ENCODE data around the gene ZNF594. TPM values are rescaled to one million over a fixed set of nuclear protein-coding genes. Genes with fewer than 3 reads are reported as not detected.
"Not testable (repeated sequence)": the region's sequence is repeated elsewhere in the genome, so short reads cannot be mapped to it uniquely, and the experiment has no call there.

The ZNF594 gene
- total and polyA plus RNA-seq, 2 experiments from 2014 or later: 3.1 to 6.2 TPM

GRCh38 chr17:5164436-5164835 lies 27.2 kb downstream of the ZNF594 start:
- 66 to 75% methylated on average over 6 of the region's 6 CpGs for WGBS, 2 experiments (ENCODE audit: low coverage in 1 of 2, low lambda C conversion rate in 2 of 2, missing lambda C conversion rate in 2 of 2)

GRCh38 chr17:5161793-5162192 lies 29.9 kb downstream of the ZNF594 start:
- H3K9me2 ChIP-seq (ENCODE audit: insufficient read depth); H3K36me3 ChIP-seq (ENCODE audit: low read depth); in situ Hi-C loops (cut with MboI); H2AFZ ChIP-seq; H3K27ac ChIP-seq; H3K4me3 ChIP-seq; H4K20me1 ChIP-seq (ENCODE audit: insufficient read depth); H3K79me2 ChIP-seq (ENCODE audit: insufficient read depth); H3K9ac ChIP-seq; H3K4me2 ChIP-seq (ENCODE audit: unreplicated experiment); H3K9me3 ChIP-seq (ENCODE audit: low read depth); DNase-seq: not testable (repeated sequence)
- peaks cover 18% of the 10 kb centered on the region for H3K27me3 ChIP-seq (replicated peaks; ENCODE audit: insufficient read depth)
- 65 to 72% methylated on average over 3 of the region's 3 CpGs for WGBS, 2 experiments (ENCODE audit: low coverage in 1 of 2, low lambda C conversion rate in 2 of 2, missing lambda C conversion rate in 2 of 2)
- H3K4me1 ChIP-seq (ENCODE audit: insufficient read depth): peaks cover 10% of the 10 kb centered on the region; the same call in 1 of the 2 replicates
- H3F3A ChIP-seq (ENCODE audit: insufficient read depth): peaks cover 10% of the 10 kb centered on the region; the same call in 1 of the 2 replicates

More at GRCh38 chr17:5164436-5164835, 27.2 kb downstream of the ZNF594 start:
- TF ChIP-seq EZH2 (IDR thresholded peaks at IDR 0.05; ENCODE audit: insufficient read depth, poor library complexity, severe bottlenecking) (no peak), EZH2phosphoT487 (IDR thresholded peaks at IDR 0.05; ENCODE audit: insufficient read depth, low read depth) (no peak)
- no peak overlapping the region for H2AFZ ChIP-seq
- H3K9me3 ChIP-seq (ENCODE audit: low read depth): no peaks in the 10 kb centered on the region
- in situ Hi-C loops (cut with MboI): no loop called here
- no peak overlapping the region for H3K9ac ChIP-seq
- no peak for DNase-seq
- H3F3A ChIP-seq (ENCODE audit: insufficient read depth): peaks cover 10% of the 10 kb centered on the region; the same call in 1 of the 2 replicates
- H3K27me3 ChIP-seq (replicated peaks; ENCODE audit: insufficient read depth): peaks cover 3% of the 10 kb centered on the region; the same call in 1 of the 2 replicates
- H3K4me2 ChIP-seq (ENCODE audit: unreplicated experiment): no peak overlapping the region
- H3K9me2 ChIP-seq (ENCODE audit: insufficient read depth): no peaks in the 10 kb centered on the region
- H3K27ac ChIP-seq: no peak overlapping the region
- peaks cover 10% of the 10 kb centered on the region; the same call in 1 of the 2 replicates for H3K4me1 ChIP-seq (ENCODE audit: insufficient read depth)
- H4K20me1 ChIP-seq (ENCODE audit: insufficient read depth): no peaks in the 10 kb centered on the region
- no peaks in the 10 kb centered on the region for H3K36me3 ChIP-seq (ENCODE audit: low read depth)
- no peak overlapping the region for H3K4me3 ChIP-seq
- no peaks in the 10 kb centered on the region for H3K79me2 ChIP-seq (ENCODE audit: insufficient read depth)

- H4K20me1 ChIP-seq (ENCODE audit: insufficient read depth); in situ Hi-C loops (cut with MboI): not testable (repeated sequence)
- WGBS, 2 experiments (ENCODE audit: low coverage in 1 of 2, low lambda C conversion rate in 2 of 2, missing lambda C conversion rate in 2 of 2): 58 to 71% methylated on average over 1 of the region's 1 CpG
Observed at GRCh38 chr17:5160702-5161101, 31.0 kb downstream of the ZNF594 start.

GRCh38 chr17:5146122-5146521 lies 45.5 kb downstream of the ZNF594 start:
- H4K20me1 ChIP-seq (ENCODE audit: insufficient read depth); H3K79me2 ChIP-seq (ENCODE audit: insufficient read depth); H3K9me2 ChIP-seq (ENCODE audit: insufficient read depth); in situ Hi-C loops (cut with MboI); H3K36me3 ChIP-seq (ENCODE audit: low read depth); H3K27ac ChIP-seq; H3K9ac ChIP-seq; DNase-seq; H3K4me2 ChIP-seq (ENCODE audit: unreplicated experiment); H3K4me1 ChIP-seq (ENCODE audit: insufficient read depth); H3F3A ChIP-seq (ENCODE audit: insufficient read depth); H2AFZ ChIP-seq; H3K9me3 ChIP-seq (ENCODE audit: low read depth); H3K4me3 ChIP-seq: not testable (repeated sequence)
- WGBS, 2 experiments (ENCODE audit: low coverage in 1 of 2, low lambda C conversion rate in 2 of 2, missing lambda C conversion rate in 2 of 2): 38 to 55% methylated on average over 1 of the region's 1 CpG
- peaks cover 18% of the 10 kb centered on the region; the same call in 1 of the 2 replicates for H3K27me3 ChIP-seq (replicated peaks; ENCODE audit: insufficient read depth)

More at GRCh38 chr17:5160702-5161101, 31.0 kb downstream of the ZNF594 start:
- not testable (repeated sequence) for H2AFZ ChIP-seq; DNase-seq; H3K79me2 ChIP-seq (ENCODE audit: insufficient read depth); H3K9ac ChIP-seq; H3K27ac ChIP-seq; H3K4me3 ChIP-seq; H3K4me1 ChIP-seq (ENCODE audit: insufficient read depth); H3K4me2 ChIP-seq (ENCODE audit: unreplicated experiment); H3K9me2 ChIP-seq (ENCODE audit: insufficient read depth); H3K9me3 ChIP-seq (ENCODE audit: low read depth); H3F3A ChIP-seq (ENCODE audit: insufficient read depth); H3K36me3 ChIP-seq (ENCODE audit: low read depth)
- peaks cover 18% of the 10 kb centered on the region for H3K27me3 ChIP-seq (replicated peaks; ENCODE audit: insufficient read depth)

- H3K9ac ChIP-seq; H2AFZ ChIP-seq; H4K20me1 ChIP-seq (ENCODE audit: insufficient read depth); H3K36me3 ChIP-seq (ENCODE audit: low read depth); H3K27ac ChIP-seq; DNase-seq; H3K4me2 ChIP-seq (ENCODE audit: unreplicated experiment); H3F3A ChIP-seq (ENCODE audit: insufficient read depth); H3K9me3 ChIP-seq (ENCODE audit: low read depth); H3K4me3 ChIP-seq; H3K9me2 ChIP-seq (ENCODE audit: insufficient read depth); H3K79me2 ChIP-seq (ENCODE audit: insufficient read depth); H3K4me1 ChIP-seq (ENCODE audit: insufficient read depth); in situ Hi-C loops (cut with MboI): not testable (repeated sequence)
- WGBS, 2 experiments (ENCODE audit: low coverage in 1 of 2, low lambda C conversion rate in 2 of 2, missing lambda C conversion rate in 2 of 2): 54 to 75% methylated on average over 3 to 16 of the region's 18 CpGs
- H3K27me3 ChIP-seq (replicated peaks; ENCODE audit: insufficient read depth): peaks cover 18% of the 10 kb centered on the region; the same call in 1 of the 2 replicates
Observed at GRCh38 chr17:5142877-5143276, 48.8 kb downstream of the ZNF594 start.

Measured in GM23248 (cell line).